Activated B cell treated with CpG ODN at 0.5 μM for 24 hours (primary cell): ENCODE results near the gene WFDC6. TPM values are rescaled to one million over a fixed set of nuclear protein-coding genes. Genes with fewer than 3 reads are reported as not detected.

Experiments
- ATAC-seq: fragments of 200-7000 bp; cut with Tn5 transposase; one replicate; pipeline ENCODE4 v1.10.0; 2021; ENCODE audit warnings: low read depth, mild to moderate bottlenecking, moderate library complexity
- CTCF ChIA-PET: fragments of 350-600 bp; sonication (Branson Sonifier 250); formaldehyde crosslinking; loops from one replicate; lab custom pipeline; 2021; ENCODE audit warnings: antibody characterized with exemption; lab: Charles Lee
- POLR2A ChIA-PET: fragments of 350-600 bp; sonication (Branson Sonifier 250); formaldehyde crosslinking; loops from one replicate; lab custom pipeline; 2021; ENCODE audit warnings: antibody characterized with exemption; lab: Charles Lee
- DNase-seq: peaks from one replicate; pipeline ENCODE4 v3.0.0; 2022
- H3K27ac Mint-ChIP-seq: one replicate; pipeline ENCODE4 v1.8.0; 2020; ENCODE audit warnings: mixed read lengths
- H3K27me3 Mint-ChIP-seq: one replicate; pipeline ENCODE4 v1.8.0; 2021; ENCODE audit warnings: mixed read lengths
- H3K36me3 Mint-ChIP-seq: one replicate; pipeline ENCODE4 v1.8.0; 2021; ENCODE audit warnings: low read depth, mixed read lengths
- H3K4me1 Mint-ChIP-seq: one replicate; pipeline ENCODE4 v1.8.0; 2021; ENCODE audit warnings: mixed read lengths
- H3K4me3 Mint-ChIP-seq: one replicate; pipeline ENCODE4 v1.8.0; 2020; ENCODE audit warnings: mild to moderate bottlenecking, mixed read lengths
- H3K9me3 Mint-ChIP-seq: one replicate; pipeline ENCODE4 v1.8.0; 2020; ENCODE audit warnings: mixed read lengths
- intact Hi-C: fragments of 100-400 bp; cut with micrococcal nuclease; formaldehyde crosslinking; loops from one replicate; pipeline ENCODE4 v1.15.1; 2024
- total RNA-seq: library from RNA; stranded (reverse); gene quantifications from 2 replicates; pipeline ENCODE4 v1.2.3, GENCODE V29; 2022
- TF ChIP-seq, protein P1 (sequence below): fragments of 200-600 bp; IDR thresholded peaks from one replicate; pipeline ENCODE4 v1.8.0; 2022; ENCODE audit warnings: antibody characterized with exemption, mild to moderate bottlenecking

The WFDC6 gene
- total RNA-seq, 1 donor from 2014 or later, result not detected

DNA sequence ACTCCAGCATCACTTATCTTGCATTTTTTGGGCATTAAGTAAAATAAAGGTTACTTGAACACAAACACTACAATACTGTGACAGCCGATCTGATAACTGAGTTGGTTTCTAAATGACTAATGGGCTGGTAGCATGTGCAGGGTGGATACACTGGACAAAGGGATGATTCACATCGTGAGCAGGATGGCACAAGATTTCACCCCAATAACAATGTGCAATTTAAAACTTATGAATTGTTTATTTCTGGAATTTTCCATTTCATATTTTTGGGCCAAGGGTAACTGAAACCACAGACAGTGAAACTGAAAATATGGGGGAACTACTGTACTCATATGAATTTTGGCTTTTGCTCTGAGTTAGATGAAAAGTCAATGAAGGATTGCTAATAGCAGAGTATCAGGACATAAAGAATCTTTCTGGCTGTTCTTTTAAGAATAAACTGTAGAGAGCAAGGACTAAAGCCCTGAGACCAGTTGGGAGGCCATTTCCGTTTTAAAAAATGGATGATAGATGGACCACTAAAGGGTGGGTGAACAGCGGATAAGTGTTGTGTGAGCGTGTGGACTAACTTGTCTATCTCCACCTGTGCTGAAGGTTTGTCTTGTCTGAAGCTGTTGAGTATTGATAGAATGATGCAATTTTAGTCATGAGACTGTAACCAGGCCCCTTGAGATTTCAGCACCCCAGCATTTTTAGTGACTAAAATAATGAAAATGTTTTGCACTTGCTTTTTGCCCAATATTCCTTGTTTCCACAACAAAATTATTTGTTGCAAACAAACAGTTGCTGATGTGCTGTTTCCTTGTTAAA lies 32.1 kb downstream of the WFDC6 start:
- ATAC-seq (no peak), DNase-seq (no peak)
- peaks cover 12% of the 10 kb centered on the region for H3K4me1 Mint-ChIP-seq
- H3K36me3 Mint-ChIP-seq, result no peaks in the 10 kb centered on the region
- TF ChIP-seq, protein P1, sequence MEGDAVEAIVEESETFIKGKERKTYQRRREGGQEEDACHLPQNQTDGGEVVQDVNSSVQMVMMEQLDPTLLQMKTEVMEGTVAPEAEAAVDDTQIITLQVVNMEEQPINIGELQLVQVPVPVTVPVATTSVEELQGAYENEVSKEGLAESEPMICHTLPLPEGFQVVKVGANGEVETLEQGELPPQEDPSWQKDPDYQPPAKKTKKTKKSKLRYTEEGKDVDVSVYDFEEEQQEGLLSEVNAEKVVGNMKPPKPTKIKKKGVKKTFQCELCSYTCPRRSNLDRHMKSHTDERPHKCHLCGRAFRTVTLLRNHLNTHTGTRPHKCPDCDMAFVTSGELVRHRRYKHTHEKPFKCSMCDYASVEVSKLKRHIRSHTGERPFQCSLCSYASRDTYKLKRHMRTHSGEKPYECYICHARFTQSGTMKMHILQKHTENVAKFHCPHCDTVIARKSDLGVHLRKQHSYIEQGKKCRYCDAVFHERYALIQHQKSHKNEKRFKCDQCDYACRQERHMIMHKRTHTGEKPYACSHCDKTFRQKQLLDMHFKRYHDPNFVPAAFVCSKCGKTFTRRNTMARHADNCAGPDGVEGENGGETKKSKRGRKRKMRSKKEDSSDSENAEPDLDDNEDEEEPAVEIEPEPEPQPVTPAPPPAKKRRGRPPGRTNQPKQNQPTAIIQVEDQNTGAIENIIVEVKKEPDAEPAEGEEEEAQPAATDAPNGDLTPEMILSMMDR, result no peak
- ChIA-PET POLR2A (no interaction called here), CTCF (no interaction called here)
- no peaks in the 10 kb centered on the region for H3K9me3 Mint-ChIP-seq
- intact Hi-C loops, result no loop called here
- no peak overlapping the region for H3K4me3 Mint-ChIP-seq
- H3K27ac Mint-ChIP-seq, result no peak overlapping the region
- H3K27me3 Mint-ChIP-seq, result peaks cover 31% of the 10 kb centered on the region

DNA sequence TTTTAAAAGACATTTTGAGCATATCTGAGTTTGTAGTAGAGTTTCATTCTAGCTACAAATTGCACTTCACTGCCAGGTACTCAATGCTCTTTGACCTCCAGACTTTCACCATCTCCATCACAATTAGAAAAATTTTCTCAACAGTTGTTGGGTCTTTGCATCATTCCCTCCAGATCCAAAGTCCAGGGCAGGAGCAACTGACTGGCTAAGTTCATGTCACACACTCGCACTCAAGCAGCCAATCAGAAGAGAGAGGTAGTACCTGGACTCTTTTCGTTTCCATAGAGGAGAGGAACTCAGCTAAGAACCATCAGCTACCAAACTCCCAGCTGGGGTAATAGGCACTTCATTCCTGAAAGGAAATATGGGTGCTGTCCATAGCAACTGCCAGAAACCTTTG lies 32.9 kb downstream of the WFDC6 start:
- no peak for DNase-seq
- no peak overlapping the region for H3K4me3 Mint-ChIP-seq
- H3K36me3 Mint-ChIP-seq, result no peaks in the 10 kb centered on the region
- H3K27ac Mint-ChIP-seq, result no peak overlapping the region
- H3K9me3 Mint-ChIP-seq, result no peaks in the 10 kb centered on the region
- ChIA-PET POLR2A (no interaction called here), CTCF (no interaction called here)
- intact Hi-C loops, result no loop called here
- H3K4me1 Mint-ChIP-seq, result peaks cover 12% of the 10 kb centered on the region
- TF ChIP-seq, protein P1, result no peak
- peaks cover 35% of the 10 kb centered on the region for H3K27me3 Mint-ChIP-seq
- ATAC-seq, result no peak

DNA sequence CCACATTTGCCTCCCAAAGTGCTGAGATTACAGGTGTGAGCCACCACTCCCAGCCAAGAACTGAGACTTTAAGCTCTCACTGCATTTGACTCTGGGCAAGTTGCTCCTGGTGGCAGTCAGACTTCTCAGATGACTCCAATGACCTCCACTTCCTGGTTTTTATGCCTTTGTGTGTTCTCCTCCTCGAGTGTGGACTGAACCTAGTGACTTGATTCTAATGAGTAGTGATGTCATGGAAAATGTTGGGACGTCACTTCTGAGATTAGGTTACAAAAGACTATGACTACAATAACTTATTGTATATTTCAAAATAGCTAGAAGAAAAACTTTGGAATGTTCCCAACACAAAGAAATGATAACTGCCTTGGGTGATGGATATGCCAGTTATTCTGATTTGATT lies 35.9 kb downstream of the WFDC6 start:
- DNase-seq (no peak), ATAC-seq (no peak)
- Mint-ChIP-seq H3K4me3 (no peak overlapping the region), H3K4me1 (peaks cover 12% of the 10 kb centered on the region), H3K27me3 (peaks cover 43% of the 10 kb centered on the region), H3K36me3 (no peaks in the 10 kb centered on the region), H3K27ac (no peak overlapping the region), H3K9me3 (no peaks in the 10 kb centered on the region)
- POLR2A ChIA-PET, result no interaction called here
- CTCF ChIA-PET, result no interaction called here
- TF ChIP-seq, protein P1, result no peak
- intact Hi-C loops, result no loop called here

DNA sequence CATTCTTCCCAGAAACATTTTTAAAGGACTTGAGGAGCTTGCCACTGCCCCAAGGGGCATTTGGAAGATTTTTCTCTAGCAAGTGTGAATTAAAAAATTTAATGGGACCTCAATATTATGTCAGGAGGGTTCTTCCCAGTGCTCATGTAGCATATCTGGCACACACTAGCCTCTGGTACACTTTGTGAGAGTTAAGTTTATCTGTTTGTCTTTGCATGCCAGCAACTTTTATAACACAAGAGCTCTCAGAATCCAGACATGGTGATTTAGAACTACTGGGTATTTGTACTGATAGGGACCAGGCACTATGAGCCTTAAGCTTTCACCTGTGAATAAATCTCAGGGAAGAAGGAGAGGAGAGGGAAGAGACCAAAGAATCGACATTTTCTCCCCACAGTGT lies 36.7 kb downstream of the WFDC6 start:
- no peak overlapping the region for H3K27ac Mint-ChIP-seq
- POLR2A ChIA-PET, result no interaction called here
- H3K4me1 Mint-ChIP-seq, result peaks cover 7% of the 10 kb centered on the region
- intact Hi-C loops, result no loop called here
- no peaks in the 10 kb centered on the region for H3K9me3 Mint-ChIP-seq
- H3K4me3 Mint-ChIP-seq, result no peak overlapping the region
- DNase-seq (no peak), ATAC-seq (no peak)
- no peaks in the 10 kb centered on the region for H3K36me3 Mint-ChIP-seq
- CTCF ChIA-PET, result no interaction called here
- H3K27me3 Mint-ChIP-seq, result peaks cover 38% of the 10 kb centered on the region
- TF ChIP-seq, protein P1, result no peak

DNA sequence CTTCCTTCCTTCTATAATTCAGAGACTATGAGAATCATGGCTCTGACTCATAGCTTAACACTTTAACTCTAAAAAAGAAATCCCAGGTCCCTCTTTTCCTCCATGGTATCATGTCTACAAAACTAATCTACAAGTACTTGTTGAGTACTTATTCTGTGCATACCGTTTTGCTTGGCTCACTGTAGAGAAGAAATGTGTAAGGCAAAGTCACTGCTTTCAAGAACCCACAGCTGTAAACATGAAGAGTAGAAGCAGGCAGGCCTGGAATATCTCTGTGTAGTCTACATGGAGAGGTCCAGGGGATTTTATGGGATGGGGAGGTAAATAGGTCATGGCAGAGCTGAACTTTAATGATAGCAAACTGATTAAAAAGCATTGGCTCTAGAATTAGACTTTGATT lies 37.7 kb downstream of the WFDC6 start:
- DNase-seq (no peak), ATAC-seq (no peak)
- H3K4me3 Mint-ChIP-seq, result no peak overlapping the region
- intact Hi-C loops, result no loop called here
- peaks cover 42% of the 10 kb centered on the region for H3K27me3 Mint-ChIP-seq
- ChIA-PET CTCF (no interaction called here), POLR2A (no interaction called here)
- no peak overlapping the region for H3K27ac Mint-ChIP-seq
- H3K4me1 Mint-ChIP-seq, result no peaks in the 10 kb centered on the region
- TF ChIP-seq, protein P1, result no peak
- no peaks in the 10 kb centered on the region for H3K36me3 Mint-ChIP-seq
- H3K9me3 Mint-ChIP-seq, result no peaks in the 10 kb centered on the region
